Measurements from ENCODE around the gene RPUSD2. TPM values are rescaled to one million over a fixed set of nuclear protein-coding genes. Genes with fewer than 3 reads are reported as not detected.
"Not testable (repeated sequence)": the region's sequence is repeated elsewhere in the genome, so short reads cannot be mapped to it uniquely, and the experiment has no call there.

RPUSD2 gene
- total RNA-seq, 1 donor from 2014 or later: 10.9 TPM

DNA sequence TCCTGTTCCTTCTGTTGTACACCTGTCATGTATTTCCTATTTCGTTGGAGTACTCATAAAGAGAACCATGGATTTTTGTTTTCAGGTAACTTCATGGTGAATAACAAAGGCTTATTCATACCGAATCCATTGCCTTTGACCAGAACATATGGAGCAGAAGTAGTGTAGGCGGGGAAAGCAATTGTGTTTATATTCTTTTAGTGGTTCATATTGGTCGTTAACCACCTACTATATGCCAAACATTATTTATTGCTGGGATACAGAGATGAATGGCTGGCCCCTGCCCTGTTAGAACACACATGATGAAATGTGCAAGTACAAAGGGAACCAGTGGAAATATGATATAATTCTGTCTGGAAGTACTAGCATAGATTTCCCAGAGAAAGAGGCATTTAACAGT is 9.8 kb downstream of the RPUSD2 start:
- Histone ChIP-seq H3K36me3 (ENCODE audit: insufficient read depth, low read length) (no peaks in the 10 kb centered on the region), H3K79me2 (ENCODE audit: insufficient read depth, low read length) (no peaks in the 10 kb centered on the region), H2AFZ (ENCODE audit: low read depth, low read length) (no peak overlapping the region), H4K20me1 (ENCODE audit: insufficient read depth, low read length) (no peaks in the 10 kb centered on the region), H3K4me1 (ENCODE audit: insufficient read depth, low read length) (no peaks in the 10 kb centered on the region), H3K9me3 (ENCODE audit: insufficient read depth, low read depth, low read length) (no peaks in the 10 kb centered on the region), H3K4me3 (ENCODE audit: insufficient read depth, low read depth, low read length) (no peak overlapping the region), H3K9ac (ENCODE audit: low read length) (no peak overlapping the region), H3K27me3 (ENCODE audit: insufficient read depth, low read length) (no peaks in the 10 kb centered on the region), H3K4me2 (ENCODE audit: low read length) (no peak overlapping the region), H3K27ac (ENCODE audit: low read depth, low read length) (no peak overlapping the region)
- peaks cover 7% of the 10 kb centered on the region for H3K9me3 Mint-ChIP-seq (ENCODE audit: unreplicated experiment)
- no peaks in the 10 kb centered on the region for H3K27me3 Mint-ChIP-seq (ENCODE audit: low read depth, unreplicated experiment)
- H3K4me3 Mint-ChIP-seq (ENCODE audit: unreplicated experiment): no peak overlapping the region
- H3K27ac Mint-ChIP-seq (ENCODE audit: unreplicated experiment): no peak overlapping the region
- DNase-seq (ENCODE audit: low read depth): no peak
- no peak for FAIRE-seq
- no peaks in the 10 kb centered on the region for H3K4me1 Mint-ChIP-seq (ENCODE audit: low read depth, unreplicated experiment)
- TF ChIP-seq EZH2 (IDR thresholded peaks at IDR 0.05; ENCODE audit: insufficient read depth, low read length): no peak
- TF ChIP-seq CTCF (IDR thresholded peaks at IDR 0.05; ENCODE audit: insufficient read depth, low read depth, low read length): no peak
- H3K36me3 Mint-ChIP-seq (ENCODE audit: low read depth, unreplicated experiment): no peaks in the 10 kb centered on the region

DNA sequence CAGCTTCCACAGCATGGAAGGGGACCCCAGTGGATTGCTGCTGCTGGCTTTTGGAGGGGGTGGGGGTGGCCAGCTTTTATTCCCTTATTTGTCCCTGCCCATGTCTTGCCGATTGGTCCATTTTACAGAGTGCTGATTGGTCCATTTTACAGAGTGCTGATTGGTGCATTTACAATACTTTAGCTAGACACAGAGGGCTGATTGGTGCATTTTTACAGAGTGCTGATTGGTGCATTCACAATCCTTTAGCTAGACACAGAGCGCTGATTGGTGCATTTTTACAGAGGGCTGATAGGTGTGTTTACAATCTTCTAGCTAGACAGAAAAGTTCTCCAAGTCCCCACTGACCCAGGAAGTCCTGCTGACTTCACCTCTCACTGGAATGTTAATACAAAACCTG is 12.7 kb downstream of the RPUSD2 start:
- H3K9me3 Mint-ChIP-seq (ENCODE audit: unreplicated experiment); H3K4me3 Mint-ChIP-seq (ENCODE audit: unreplicated experiment); H2AFZ ChIP-seq (ENCODE audit: low read depth, low read length); H3K4me3 ChIP-seq (ENCODE audit: insufficient read depth, low read depth, low read length); H4K20me1 ChIP-seq (ENCODE audit: insufficient read depth, low read length); H3K4me2 ChIP-seq (ENCODE audit: low read length); FAIRE-seq; H3K27me3 Mint-ChIP-seq (ENCODE audit: low read depth, unreplicated experiment); H3K79me2 ChIP-seq (ENCODE audit: insufficient read depth, low read length); DNase-seq (ENCODE audit: low read depth); H3K4me1 Mint-ChIP-seq (ENCODE audit: low read depth, unreplicated experiment); H3K27ac Mint-ChIP-seq (ENCODE audit: unreplicated experiment); H3K36me3 ChIP-seq (ENCODE audit: insufficient read depth, low read length); H3K27ac ChIP-seq (ENCODE audit: low read depth, low read length); H3K9me3 ChIP-seq (ENCODE audit: insufficient read depth, low read depth, low read length); H3K36me3 Mint-ChIP-seq (ENCODE audit: low read depth, unreplicated experiment); H3K4me1 ChIP-seq (ENCODE audit: insufficient read depth, low read length); H3K9ac ChIP-seq (ENCODE audit: low read length); H3K27me3 ChIP-seq (ENCODE audit: insufficient read depth, low read length): not testable (repeated sequence)

- H3K9ac ChIP-seq (ENCODE audit: low read length): no peak overlapping the region
- no peaks in the 10 kb centered on the region for H3K4me1 ChIP-seq (ENCODE audit: insufficient read depth, low read length)
- H2AFZ ChIP-seq (ENCODE audit: low read depth, low read length): no peak overlapping the region
- DNase-seq (ENCODE audit: low read depth) (no peak), FAIRE-seq (no peak)
- H3K9me3 Mint-ChIP-seq (ENCODE audit: unreplicated experiment): peaks cover 7% of the 10 kb centered on the region
- H3K4me1 Mint-ChIP-seq (ENCODE audit: low read depth, unreplicated experiment): no peaks in the 10 kb centered on the region
- no peak overlapping the region for H3K4me3 Mint-ChIP-seq (ENCODE audit: unreplicated experiment)
- H3K79me2 ChIP-seq (ENCODE audit: insufficient read depth, low read length): no peaks in the 10 kb centered on the region
- H3K27me3 Mint-ChIP-seq (ENCODE audit: low read depth, unreplicated experiment): no peaks in the 10 kb centered on the region
- H4K20me1 ChIP-seq (ENCODE audit: insufficient read depth, low read length): no peaks in the 10 kb centered on the region
- H3K9me3 ChIP-seq (ENCODE audit: insufficient read depth, low read depth, low read length): no peaks in the 10 kb centered on the region
- no peak overlapping the region for H3K4me3 ChIP-seq (ENCODE audit: insufficient read depth, low read depth, low read length)
- no peak overlapping the region for H3K27ac ChIP-seq (ENCODE audit: low read depth, low read length)
- TF ChIP-seq EZH2 (IDR thresholded peaks at IDR 0.05; ENCODE audit: insufficient read depth, low read length): no peak
- peaks cover 5% of the 10 kb centered on the region for H3K27me3 ChIP-seq (ENCODE audit: insufficient read depth, low read length)
- H3K36me3 Mint-ChIP-seq (ENCODE audit: low read depth, unreplicated experiment): no peaks in the 10 kb centered on the region
- no peak overlapping the region for H3K27ac Mint-ChIP-seq (ENCODE audit: unreplicated experiment)
- no peak overlapping the region for H3K4me2 ChIP-seq (ENCODE audit: low read length)
- H3K36me3 ChIP-seq (ENCODE audit: insufficient read depth, low read length): no peaks in the 10 kb centered on the region
Observed at GRCh38 chr15:40582726-40583246, 13.7 kb downstream of the RPUSD2 start.

All from astrocyte (in vitro differentiated cells and primary cell).